Measurements from ENCODE around the gene AIG1. TPM values are rescaled to one million over a fixed set of nuclear protein-coding genes. Genes with fewer than 3 reads are reported as not detected.
A peak's percentile ranks its signal among the peaks of the same experiment; 100 is the strongest.

Gene AIG1
- total and polyA plus RNA-seq, 2 of the 13 experiments (the other 11 are each of a cell fraction or from before 2014, with no cell fraction given), result 115 to 197 TPM

DNA sequence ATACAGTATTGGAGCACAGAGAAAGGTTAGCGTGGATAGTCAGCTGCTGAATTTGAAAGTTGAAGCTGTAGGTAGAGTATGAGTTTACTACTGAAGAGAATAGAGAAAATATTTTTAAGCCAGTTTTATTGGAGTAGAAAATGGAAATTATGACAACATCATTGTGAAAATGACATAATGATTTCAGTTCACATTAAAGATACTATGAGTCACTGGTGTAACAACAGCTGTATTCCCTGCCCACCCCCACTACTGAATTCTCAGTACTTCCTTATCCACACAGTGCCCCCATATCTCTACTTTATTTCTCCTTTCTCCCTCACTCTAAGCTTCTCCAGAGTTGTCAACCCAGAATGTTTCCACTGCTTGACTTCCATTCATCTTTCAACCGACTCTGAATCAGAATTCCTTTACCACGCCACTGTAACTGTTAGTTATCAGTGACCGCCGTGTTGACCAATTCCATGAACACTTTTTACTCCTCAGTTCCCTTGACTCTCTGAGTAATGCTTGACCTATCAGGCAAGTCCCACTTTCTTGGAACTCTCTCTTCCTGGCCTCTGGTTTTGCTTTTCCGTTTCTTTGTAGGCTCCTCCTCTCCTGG lies 139.6 kb downstream of the AIG1 start (continued):
- TF ChIP-seq JUNB (CRISPR knock-in tag; IDR thresholded peaks at IDR 0.05; ENCODE audit: borderline replicate concordance) (0 out of 2 replicates have a peak, but pooled peaks have one; percentile 28), CREM (IDR thresholded peaks at IDR 0.05) (no peak), CREM (CRISPR knock-in tag; IDR thresholded peaks at IDR 0.05) (no peak)

DNA sequence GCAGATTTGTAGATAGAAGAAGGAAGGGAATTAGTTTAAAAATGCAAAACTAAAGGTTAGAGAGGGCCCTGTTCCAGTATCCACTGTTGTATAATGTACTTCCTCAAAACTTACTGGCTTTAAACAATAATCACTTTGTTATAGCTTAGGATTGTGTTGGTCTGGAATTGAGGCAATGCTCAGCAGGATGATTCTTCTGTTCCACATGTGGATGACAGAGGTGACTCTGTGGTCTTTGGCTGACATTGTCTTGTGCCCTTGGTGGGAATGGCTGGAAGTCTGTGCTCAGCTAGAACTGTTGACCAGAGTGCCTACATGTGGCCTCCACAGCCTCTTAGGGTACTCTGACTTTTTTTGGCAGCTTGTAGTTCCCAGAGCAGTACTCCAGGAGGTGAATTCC lies 143.4 kb downstream of the AIG1 start:
- H3K27me3 ChIP-seq (ENCODE audit: control insufficient read depth in 1 of 2, insufficient read depth in 2 of 2, low read length in 2 of 2), result no peaks in the 10 kb centered on the region
- no peak overlapping the region for H3K4me3 ChIP-seq (replicated peaks in 1 of 3; ENCODE audit: insufficient read depth in 1 of 3, low read depth in 2 of 3, low read length in 3 of 3)
- no peak overlapping the region for H3K9ac ChIP-seq (ENCODE audit: insufficient read depth, low read depth, low read length)
- no peaks in the 10 kb centered on the region for H3K4me1 ChIP-seq (ENCODE audit: insufficient read depth, low read length)
- no peak for ATAC-seq
- DNase-seq (ENCODE audit: low spot score), result no peak
- ChIA-PET POLR2A (no interaction called here), CTCF (ENCODE audit: low intra/inter-chr PET ratio, low total read pairs) (no interaction called here)
- no peak overlapping the region for H2AFZ ChIP-seq (ENCODE audit: low read length)
- FAIRE-seq, result no peak
- no TSS peak for BruUV-seq (replicated peaks)
- H3K36me3 ChIP-seq (replicated peaks in 1 of 2; ENCODE audit: control insufficient read depth in 1 of 2, insufficient read depth in 2 of 2, low read length in 2 of 2), result peaks cover 0 to 4% of the 10 kb centered on the region in 2 experiments; a peak in 1 of 5 replicates
- intact Hi-C loops (cut with micrococcal nuclease; ENCODE audit: unreplicated experiment), result no loop called here
- in situ Hi-C loops (cut with HindIII; ENCODE audit: extremely low pct_ligation_motif_present, low pct_unique_long_range_greater_than_20kb), result no loop called here
- no peak overlapping the region for H3K27ac ChIP-seq (ENCODE audit: extremely low read length, insufficient read depth, low read length)
- H3K4me2 ChIP-seq (ENCODE audit: low read depth, low read length), result no peak overlapping the region
- no peak for TF ChIP-seq NKX3-1 (CRISPR knock-in tag; IDR thresholded peaks at IDR 0.05)
- peak; percentile 100 for TF ChIP-seq ZNF331 (CRISPR knock-in tag; IDR thresholded peaks at IDR 0.05)
- TF ChIP-seq SAP130 (CRISPR knock-in tag; IDR thresholded peaks at IDR 0.05; ENCODE audit: low read depth), result no peak
- no peak for TF ChIP-seq ZNF510 (CRISPR knock-in tag; IDR thresholded peaks at IDR 0.05; ENCODE audit: low read depth)
- no peak for TF ChIP-seq HDAC1 (CRISPR knock-in tag; IDR thresholded peaks at IDR 0.05)
- H3K79me2 ChIP-seq (ENCODE audit: insufficient read depth, low read length), result no peaks in the 10 kb centered on the region
- no peaks in the 10 kb centered on the region for H4K20me1 ChIP-seq (ENCODE audit: insufficient read depth, low read length)
- H3K9me3 ChIP-seq (ENCODE audit: low read length), result peaks cover 11% of the 10 kb centered on the region

DNA sequence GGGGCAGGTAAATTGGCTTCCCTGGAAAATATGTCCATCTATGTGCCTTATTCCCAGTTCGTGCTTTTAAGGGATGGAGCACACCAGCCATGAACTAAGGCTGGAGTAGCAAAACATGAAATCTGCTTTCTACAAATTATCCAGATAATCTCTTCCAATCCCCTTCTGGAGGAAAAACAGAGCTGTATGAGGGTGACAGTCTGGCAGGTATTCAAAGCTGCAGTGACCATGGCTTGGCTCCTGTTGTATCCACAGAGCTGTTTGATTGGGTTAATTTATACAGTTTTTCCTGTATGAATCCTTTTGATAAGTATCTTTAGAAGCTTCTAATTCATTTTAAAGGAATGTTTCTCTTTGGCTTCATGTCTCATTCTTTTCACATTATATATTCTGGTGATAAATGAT lies 144.4 kb downstream of the AIG1 start:
- no peaks in the 10 kb centered on the region for H3K79me2 ChIP-seq (ENCODE audit: insufficient read depth, low read length)
- ChIA-PET CTCF (ENCODE audit: low intra/inter-chr PET ratio, low total read pairs) (no interaction called here), POLR2A (no interaction called here)
- no peak overlapping the region for H3K9ac ChIP-seq (ENCODE audit: insufficient read depth, low read depth, low read length)
- 96% methylated on average over 1 of the region's 1 CpG for WGBS (ENCODE audit: low lambda C conversion rate)
- no peaks in the 10 kb centered on the region for H3K27me3 ChIP-seq (ENCODE audit: control insufficient read depth in 1 of 2, insufficient read depth in 2 of 2, low read length in 2 of 2)
- DNase-seq (ENCODE audit: low spot score), result no peak
- no peak overlapping the region for H3K27ac ChIP-seq (ENCODE audit: extremely low read length, insufficient read depth, low read length)
- H3K9me3 ChIP-seq (ENCODE audit: low read length), result peaks cover 11% of the 10 kb centered on the region
- no peak overlapping the region for H3K4me2 ChIP-seq (ENCODE audit: low read depth, low read length)
- FAIRE-seq, result no peak
- ATAC-seq, result no peak
- no TSS peak for BruUV-seq (replicated peaks)
- peaks cover 0 to 4% of the 10 kb centered on the region in 2 experiments; a peak in 1 of 5 replicates for H3K36me3 ChIP-seq (replicated peaks in 1 of 2; ENCODE audit: control insufficient read depth in 1 of 2, insufficient read depth in 2 of 2, low read length in 2 of 2)
- H2AFZ ChIP-seq (ENCODE audit: low read length), result no peak overlapping the region
- no peaks in the 10 kb centered on the region for H4K20me1 ChIP-seq (ENCODE audit: insufficient read depth, low read length)
- intact Hi-C loops (cut with micrococcal nuclease; ENCODE audit: unreplicated experiment), result no loop called here
- H3K4me3 ChIP-seq (replicated peaks in 1 of 3; ENCODE audit: insufficient read depth in 1 of 3, low read depth in 2 of 3, low read length in 3 of 3), result no peak overlapping the region
- in situ Hi-C loops (cut with HindIII; ENCODE audit: extremely low pct_ligation_motif_present, low pct_unique_long_range_greater_than_20kb), result no loop called here
- no peaks in the 10 kb centered on the region for H3K4me1 ChIP-seq (ENCODE audit: insufficient read depth, low read length)
- TF ChIP-seq SALL1 (CRISPR knock-in tag; IDR thresholded peaks at IDR 0.05) (no peak), ADNP (CRISPR knock-in tag; IDR thresholded peaks at IDR 0.05) (no peak), TCF12 (IDR thresholded peaks at IDR 0.05) (no peak), TCF12 (CRISPR knock-in tag; IDR thresholded peaks at IDR 0.05) (no peak), ZNF124 (CRISPR knock-in tag; IDR thresholded peaks at IDR 0.05) (no peak), ZNF672 (CRISPR knock-in tag; IDR thresholded peaks at IDR 0.05) (no peak), ZNF577 (CRISPR knock-in tag; IDR thresholded peaks at IDR 0.05; ENCODE audit: borderline replicate concordance, low read depth) (no peak)
- TF ChIP-seq, protein P1, sequence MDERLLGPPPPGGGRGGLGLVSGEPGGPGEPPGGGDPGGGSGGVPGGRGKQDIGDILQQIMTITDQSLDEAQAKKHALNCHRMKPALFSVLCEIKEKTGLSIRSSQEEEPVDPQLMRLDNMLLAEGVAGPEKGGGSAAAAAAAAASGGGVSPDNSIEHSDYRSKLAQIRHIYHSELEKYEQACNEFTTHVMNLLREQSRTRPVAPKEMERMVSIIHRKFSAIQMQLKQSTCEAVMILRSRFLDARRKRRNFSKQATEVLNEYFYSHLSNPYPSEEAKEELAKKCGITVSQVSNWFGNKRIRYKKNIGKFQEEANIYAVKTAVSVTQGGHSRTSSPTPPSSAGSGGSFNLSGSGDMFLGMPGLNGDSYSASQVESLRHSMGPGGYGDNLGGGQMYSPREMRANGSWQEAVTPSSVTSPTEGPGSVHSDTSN (CRISPR knock-in tag; IDR thresholded peaks at IDR 0.05), result no peak

Data from HepG2 (cell line).